Natural killer cell (primary cell): ENCODE results near the gene NTM. TPM values are rescaled to one million over a fixed set of nuclear protein-coding genes. Genes with fewer than 3 reads are reported as not detected.

Experiments
- ATAC-seq, 3 donors: fragments of 150-1000 bp in 2 of 3; fragments of 200-7000 bp in 1 of 3; cut with Tn5 transposase; 1 replicate in 1 of 3; 2 replicates in 2 of 3; pipeline ENCODE4 v1.10.0; 2021; ENCODE audit warnings: mild to moderate bottlenecking in 2 of 3, moderate library complexity in 2 of 3
- DNase-seq, 2 donors: peaks; one replicate each; pipeline versions ENCODE4 v3.0.0 to v3.0.0-alpha.2; 2013 to 2021; ENCODE audit warnings: mixed read lengths in 1 of 2
- H3K27ac ChIP-seq: one replicate; pipeline ENCODE4 v1.5.1; 2013; ENCODE audit warnings: mild to moderate bottlenecking, low read length
- H3K27me3 ChIP-seq: one replicate; pipeline ENCODE4 v1.6.1; 2013; ENCODE audit warnings: low read length; ENCODE audit not compliant: control insufficient read depth, insufficient read depth
- H3K36me3 ChIP-seq: one replicate; pipeline ENCODE4 v1.6.1; 2013; ENCODE audit warnings: low read length; ENCODE audit not compliant: control insufficient read depth, insufficient read depth
- H3K4me1 ChIP-seq: one replicate; pipeline ENCODE4 v1.6.1; 2013; ENCODE audit warnings: low read length; ENCODE audit not compliant: control insufficient read depth, insufficient read depth
- H3K4me3 ChIP-seq: one replicate; pipeline ENCODE4 v1.5.1; 2013; ENCODE audit warnings: low read length
- H3K9me3 ChIP-seq: one replicate; pipeline ENCODE4 v1.6.1; 2013; ENCODE audit warnings: low read length; ENCODE audit not compliant: control insufficient read depth, insufficient read depth
- H3K27ac Mint-ChIP-seq, 2 donors: one replicate each; pipeline ENCODE4 v1.8.0; 2022; ENCODE audit warnings: mild to moderate bottlenecking in 2 of 2, mixed read lengths in 2 of 2, moderate library complexity in 1 of 2
- H3K27me3 Mint-ChIP-seq, 2 donors: one replicate each; pipeline ENCODE4 v1.8.0; 2022; ENCODE audit warnings: low read depth in 2 of 2, mixed read lengths in 2 of 2
- H3K36me3 Mint-ChIP-seq: one replicate; pipeline ENCODE4 v1.8.0; 2022; ENCODE audit warnings: mixed read lengths
- H3K4me1 Mint-ChIP-seq, 2 donors: one replicate each; pipeline ENCODE4 v1.8.0; 2022; ENCODE audit warnings: mixed read lengths in 2 of 2
- H3K4me3 Mint-ChIP-seq: one replicate; pipeline ENCODE4 v1.8.0; 2022; ENCODE audit warnings: mild to moderate bottlenecking, moderate library complexity, mixed read lengths
- H3K9me3 Mint-ChIP-seq, 2 donors: one replicate each; pipeline ENCODE4 v1.8.0; 2022; ENCODE audit warnings: mixed read lengths in 2 of 2
- WGBS: methylation state at CpG from one replicate; pipeline ENCODE4 v1.1.7; 2013; ENCODE audit warnings: missing lambda C conversion rate; ENCODE audit not compliant: insufficient coverage; 5-methylcytosine and 5-hydroxymethylcytosine counted together
- intact Hi-C: fragments of 100-400 bp; cut with micrococcal nuclease; formaldehyde crosslinking; loops from one replicate; pipeline ENCODE4 v1.14.2; 2022
- total RNA-seq, 4 donors: library from RNA; stranded (reverse); fragments of 120-200 nt in 1 of 4; gene quantifications; one replicate each; pipeline versions ENCODE4 v1.2.3 to v1.2.4, GENCODE V29; 2013 to 2022
- TF ChIP-seq, protein P1 (sequence below): fragments of 200-600 bp; IDR thresholded peaks from one replicate; pipeline ENCODE4 v1.8.0; 2022; ENCODE audit warnings: antibody characterized with exemption

The NTM gene
- total RNA-seq, 3 donors from 2014 or later (not counting 1 experiment from before 2014, with no cell fraction given): not detected

- H3K4me1 ChIP-seq: no peaks in the 10 kb centered on the region
- H3K9me3 ChIP-seq: no peaks in the 10 kb centered on the region
- H3K4me3 Mint-ChIP-seq: no peak overlapping the region
- ATAC-seq: no peak
- no peak overlapping the region for H3K4me3 ChIP-seq
- H3K27me3 ChIP-seq: no peaks in the 10 kb centered on the region
- H3K36me3 ChIP-seq: no peaks in the 10 kb centered on the region
- H3K27ac Mint-ChIP-seq: no peak overlapping the region
- peaks cover 3 to 5% of the 10 kb centered on the region in 2 donors for H3K9me3 Mint-ChIP-seq
- no peak overlapping the region for H3K27ac ChIP-seq
- WGBS: 88% methylated on average over 4 of the region's 5 CpGs
- TF ChIP-seq, protein P1, sequence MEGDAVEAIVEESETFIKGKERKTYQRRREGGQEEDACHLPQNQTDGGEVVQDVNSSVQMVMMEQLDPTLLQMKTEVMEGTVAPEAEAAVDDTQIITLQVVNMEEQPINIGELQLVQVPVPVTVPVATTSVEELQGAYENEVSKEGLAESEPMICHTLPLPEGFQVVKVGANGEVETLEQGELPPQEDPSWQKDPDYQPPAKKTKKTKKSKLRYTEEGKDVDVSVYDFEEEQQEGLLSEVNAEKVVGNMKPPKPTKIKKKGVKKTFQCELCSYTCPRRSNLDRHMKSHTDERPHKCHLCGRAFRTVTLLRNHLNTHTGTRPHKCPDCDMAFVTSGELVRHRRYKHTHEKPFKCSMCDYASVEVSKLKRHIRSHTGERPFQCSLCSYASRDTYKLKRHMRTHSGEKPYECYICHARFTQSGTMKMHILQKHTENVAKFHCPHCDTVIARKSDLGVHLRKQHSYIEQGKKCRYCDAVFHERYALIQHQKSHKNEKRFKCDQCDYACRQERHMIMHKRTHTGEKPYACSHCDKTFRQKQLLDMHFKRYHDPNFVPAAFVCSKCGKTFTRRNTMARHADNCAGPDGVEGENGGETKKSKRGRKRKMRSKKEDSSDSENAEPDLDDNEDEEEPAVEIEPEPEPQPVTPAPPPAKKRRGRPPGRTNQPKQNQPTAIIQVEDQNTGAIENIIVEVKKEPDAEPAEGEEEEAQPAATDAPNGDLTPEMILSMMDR: no peak
- H3K36me3 Mint-ChIP-seq: no peaks in the 10 kb centered on the region
- no peaks in the 10 kb centered on the region for H3K4me1 Mint-ChIP-seq
- no peak for DNase-seq
- H3K27me3 Mint-ChIP-seq: peaks cover 4 to 7% of the 10 kb centered on the region in 2 donors
- intact Hi-C loops: no loop called here
Observed at GRCh38 chr11:131583421-131583820, 213.0 kb downstream of the NTM start.

DNA sequence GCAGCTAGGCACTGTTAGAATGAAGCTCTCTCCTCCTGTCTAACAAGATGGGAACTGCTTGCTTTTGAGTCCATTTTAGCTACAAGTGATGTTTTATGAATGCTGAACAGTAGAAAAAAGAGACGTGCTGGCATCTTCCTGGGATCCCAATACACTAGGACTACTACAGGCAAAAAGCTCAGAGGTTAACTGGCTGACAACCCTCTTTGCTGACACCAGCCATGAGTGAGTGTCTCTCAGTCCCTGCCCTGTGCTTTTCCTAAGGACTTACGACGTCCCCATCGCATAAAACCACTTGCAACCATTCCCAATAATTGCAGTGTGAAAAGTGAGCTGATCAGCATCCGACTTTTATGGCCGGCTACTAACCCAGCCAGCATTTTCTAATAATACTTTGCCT lies 213.5 kb downstream of the NTM start:
- no peaks in the 10 kb centered on the region for H3K36me3 Mint-ChIP-seq
- Histone ChIP-seq H3K36me3 (no peaks in the 10 kb centered on the region), H3K9me3 (no peaks in the 10 kb centered on the region), H3K27me3 (no peaks in the 10 kb centered on the region), H3K4me3 (no peak overlapping the region), H3K27ac (no peak overlapping the region), H3K4me1 (no peaks in the 10 kb centered on the region)
- ATAC-seq (no peak), DNase-seq (no peak)
- H3K9me3 Mint-ChIP-seq: peaks cover 3 to 7% of the 10 kb centered on the region in 2 donors
- WGBS: 66% methylated on average over 6 of the region's 6 CpGs
- no peak overlapping the region for H3K27ac Mint-ChIP-seq
- no peak overlapping the region for H3K4me3 Mint-ChIP-seq
- peaks cover 0 to 4% of the 10 kb centered on the region in 2 donors for H3K27me3 Mint-ChIP-seq
- TF ChIP-seq, protein P1: no peak
- H3K4me1 Mint-ChIP-seq: no peaks in the 10 kb centered on the region
- intact Hi-C loops: no loop called here

DNA sequence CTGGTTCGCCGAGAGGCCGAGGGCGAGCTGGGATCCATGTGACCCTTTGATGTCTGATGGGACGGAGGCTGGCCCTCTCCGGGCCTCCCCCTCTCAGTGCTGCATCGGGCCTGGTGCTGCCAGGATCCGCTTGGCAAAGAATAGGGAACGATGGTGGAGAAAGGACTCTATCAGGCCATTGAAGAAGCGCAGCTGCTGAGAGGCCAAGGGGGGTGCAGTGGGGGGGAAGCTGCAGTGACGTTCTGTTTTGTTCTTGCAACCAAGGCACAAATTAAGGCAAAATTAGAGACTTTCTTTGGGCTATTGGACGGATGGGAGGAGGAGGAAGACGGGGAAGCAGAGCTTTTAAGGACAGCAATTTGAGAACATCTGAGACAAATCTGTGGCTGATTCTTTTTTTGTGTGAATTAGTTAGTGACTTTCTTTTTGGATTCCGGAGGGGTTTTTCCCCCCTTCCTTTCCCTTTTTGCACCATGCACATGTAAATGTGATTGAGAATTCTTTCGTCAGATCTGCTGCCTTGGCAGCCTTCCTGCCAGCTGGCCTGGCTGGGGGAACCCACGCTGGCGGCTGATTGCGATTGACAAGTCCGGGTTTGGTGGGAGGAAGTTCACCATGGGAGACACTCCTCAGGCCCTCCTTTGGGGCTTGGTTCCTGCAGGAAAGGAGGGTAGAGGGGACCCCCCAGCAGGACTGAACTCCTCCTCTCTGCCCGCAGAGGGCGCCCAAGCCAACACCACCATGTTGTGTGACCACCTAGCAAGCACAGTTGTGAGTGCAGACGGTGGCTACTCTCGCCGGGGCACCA lies 214.6 kb downstream of the NTM start:
- DNase-seq (no peak), ATAC-seq (no peak)
- H3K36me3 ChIP-seq: no peaks in the 10 kb centered on the region
- H3K27me3 ChIP-seq: no peaks in the 10 kb centered on the region
- 47% methylated on average over 22 of the region's 24 CpGs for WGBS
- Mint-ChIP-seq H3K4me3 (no peak overlapping the region), H3K9me3 (peaks cover 3 to 7% of the 10 kb centered on the region in 2 donors), H3K27me3 (peaks cover 0 to 3% of the 10 kb centered on the region in 2 donors), H3K4me1 (no peaks in the 10 kb centered on the region), H3K27ac (no peak overlapping the region), H3K36me3 (no peaks in the 10 kb centered on the region)
- intact Hi-C loops: no loop called here
- no peak overlapping the region for H3K4me3 ChIP-seq
- no peaks in the 10 kb centered on the region for H3K4me1 ChIP-seq
- no peak overlapping the region for H3K27ac ChIP-seq
- H3K9me3 ChIP-seq: no peaks in the 10 kb centered on the region
- TF ChIP-seq, protein P1: no peak
